ENCODE results near the gene IMP4.
A peak's percentile ranks its signal among the peaks of the same experiment; 100 is the strongest.

Gene IMP4

GRCh38 chr2:130342533-130343275 lies at the start of gene IMP4:
Gene IMP4, plus strand, starts transcription at chr2:130342897. Its CDS starts 36 bp downstream, at chr2:130342933.
- TF ChIP-seq USF1 (IDR thresholded peaks at IDR 0.05) = peak; percentile 92
- TF ChIP-seq TAF1 (IDR thresholded peaks at IDR 0.05; ENCODE audit: low read depth) = peak; percentile 57
- TF ChIP-seq EP300 (IDR thresholded peaks at IDR 0.05; ENCODE audit: borderline replicate concordance) = no peak
- peak; percentile 2; the same call in 1 of the 2 replicates for TF ChIP-seq TCF12 (IDR thresholded peaks at IDR 0.05; ENCODE audit: low read depth)
- TF ChIP-seq CREB1 (IDR thresholded peaks at IDR 0.05; ENCODE audit: low read depth) = peak; percentile 41; the same call in 1 of the 2 replicates
- TF ChIP-seq CEBPB (IDR thresholded peaks at IDR 0.05) = no peak
- TF ChIP-seq RAD21 (IDR thresholded peaks at IDR 0.05; ENCODE audit: low read depth) = no peak
- TF ChIP-seq MAX (IDR thresholded peaks at IDR 0.05) = peak; percentile 97
- peak; percentile 98 for TF ChIP-seq YY1 (IDR thresholded peaks at IDR 0.05; ENCODE audit: low read depth)
- no peak for TF ChIP-seq REST (IDR thresholded peaks at IDR 0.05; ENCODE audit: low read depth)
- TF ChIP-seq ZBTB7A (IDR thresholded peaks at IDR 0.05; ENCODE audit: low read depth) = no peak
- no peak for TF ChIP-seq NFIC (IDR thresholded peaks at IDR 0.05)
- TF ChIP-seq EGR1 (IDR thresholded peaks at IDR 0.05) = peak; percentile 94

- TF ChIP-seq EP300 (IDR thresholded peaks at IDR 0.05; ENCODE audit: borderline replicate concordance) (no peak), TAF1 (IDR thresholded peaks at IDR 0.05; ENCODE audit: low read depth) (no peak), RAD21 (IDR thresholded peaks at IDR 0.05; ENCODE audit: low read depth) (no peak), FOXM1 (IDR thresholded peaks at IDR 0.05; ENCODE audit: borderline replicate concordance, low read depth) (no peak), MAX (IDR thresholded peaks at IDR 0.05) (no peak), CEBPB (IDR thresholded peaks at IDR 0.05) (no peak), REST (IDR thresholded peaks at IDR 0.05; ENCODE audit: low read depth) (no peak), TEAD4 (IDR thresholded peaks at IDR 0.05) (no peak), ZBTB7A (IDR thresholded peaks at IDR 0.05; ENCODE audit: low read depth) (no peak), CREB1 (IDR thresholded peaks at IDR 0.05; ENCODE audit: low read depth) (no peak), USF1 (IDR thresholded peaks at IDR 0.05) (no peak), NFIC (IDR thresholded peaks at IDR 0.05) (no peak), EGR1 (IDR thresholded peaks at IDR 0.05) (no peak), TCF12 (IDR thresholded peaks at IDR 0.05; ENCODE audit: low read depth) (no peak), YY1 (IDR thresholded peaks at IDR 0.05; ENCODE audit: low read depth) (no peak)
Observed at GRCh38 chr2:130300258-130300969, 42.3 kb upstream of the IMP4 start.

GRCh38 chr2:130300970-130301348 lies 41.7 kb upstream of the IMP4 start:
- no peak for TF ChIP-seq CREB1 (IDR thresholded peaks at IDR 0.05; ENCODE audit: low read depth)
- no peak for TF ChIP-seq YY1 (IDR thresholded peaks at IDR 0.05; ENCODE audit: low read depth)

GRCh38 chr2:130302164-130302886 lies 40.4 kb upstream of the IMP4 start:
- TF ChIP-seq REST (IDR thresholded peaks at IDR 0.05; ENCODE audit: low read depth) (no peak), TAF1 (IDR thresholded peaks at IDR 0.05; ENCODE audit: low read depth) (no peak), ZBTB7A (IDR thresholded peaks at IDR 0.05; ENCODE audit: low read depth) (no peak), RAD21 (IDR thresholded peaks at IDR 0.05; ENCODE audit: low read depth) (no peak), EGR1 (IDR thresholded peaks at IDR 0.05) (no peak), MAX (IDR thresholded peaks at IDR 0.05) (no peak), TCF12 (IDR thresholded peaks at IDR 0.05; ENCODE audit: low read depth) (no peak), YY1 (IDR thresholded peaks at IDR 0.05; ENCODE audit: low read depth) (no peak), FOXM1 (IDR thresholded peaks at IDR 0.05; ENCODE audit: borderline replicate concordance, low read depth) (no peak), NFIC (IDR thresholded peaks at IDR 0.05) (no peak), CEBPB (IDR thresholded peaks at IDR 0.05) (no peak), EP300 (IDR thresholded peaks at IDR 0.05; ENCODE audit: borderline replicate concordance) (no peak), TEAD4 (IDR thresholded peaks at IDR 0.05) (no peak), CREB1 (IDR thresholded peaks at IDR 0.05; ENCODE audit: low read depth) (no peak), USF1 (IDR thresholded peaks at IDR 0.05) (no peak)

Data from Ishikawa (cell line).